Endodermal cell (in vitro differentiated cells): ENCODE results near the gene NECTIN2. TPM values are rescaled to one million over a fixed set of nuclear protein-coding genes. Genes with fewer than 3 reads are reported as not detected.

Experiments
- DNase-seq: peaks from one replicate; pipeline ENCODE4 v3.0.0-alpha.2; 2017
- H3K27ac ChIP-seq: 2 replicates; pipeline ENCODE4 v1.5.1; 2013; ENCODE audit warnings: mild to moderate bottlenecking, low read depth, low read length, moderate library complexity
- H3K27me3 ChIP-seq: 2 replicates; pipeline ENCODE4 v1.6.1; 2013; ENCODE audit warnings: mild to moderate bottlenecking, low read length, moderate library complexity; ENCODE audit not compliant: insufficient read depth, control insufficient read depth, poor library complexity, severe bottlenecking
- H3K36me3 ChIP-seq: 2 replicates; pipeline ENCODE4 v1.7.0; 2013; ENCODE audit warnings: mild to moderate bottlenecking, low read length, moderate library complexity; ENCODE audit not compliant: control insufficient read depth, insufficient read depth
- H3K4me1 ChIP-seq: one replicate; pipeline ENCODE4 v1.7.0; 2013; ENCODE audit warnings: low read length; ENCODE audit not compliant: control insufficient read depth, insufficient read depth
- H3K4me3 ChIP-seq: 2 replicates; pipeline ENCODE4 v1.5.1; 2013; ENCODE audit warnings: mild to moderate bottlenecking, low read length, moderate library complexity
- H3K9ac ChIP-seq: 2 replicates; pipeline ENCODE4 v1.6.1; 2013; ENCODE audit warnings: mild to moderate bottlenecking, low read length, moderate library complexity; ENCODE audit not compliant: poor library complexity, severe bottlenecking; ENCODE audit errors: extremely low read depth
- H3K9me3 ChIP-seq: 2 replicates; pipeline ENCODE4 v1.6.1; 2013; ENCODE audit warnings: mild to moderate bottlenecking, low read length, moderate library complexity; ENCODE audit not compliant: control insufficient read depth
- H3K27ac Mint-ChIP-seq: 2 replicates; pipeline ENCODE4 v1.8.0; 2020; ENCODE audit warnings: mixed read lengths
- H3K27me3 Mint-ChIP-seq: 2 replicates; pipeline ENCODE4 v1.8.0; 2021; ENCODE audit warnings: mild to moderate bottlenecking, mixed read lengths; ENCODE audit not compliant: insufficient read depth
- H3K36me3 Mint-ChIP-seq: 2 replicates; pipeline ENCODE4 v1.8.0; 2020; ENCODE audit warnings: low read depth, mixed read lengths
- H3K4me1 Mint-ChIP-seq: 2 replicates; pipeline ENCODE4 v1.8.0; 2020; ENCODE audit warnings: mixed read lengths
- H3K4me3 Mint-ChIP-seq: 2 replicates; pipeline ENCODE4 v1.8.0; 2020; ENCODE audit warnings: mild to moderate bottlenecking, moderate library complexity, mixed read lengths
- H3K9me3 Mint-ChIP-seq: 2 replicates; pipeline ENCODE4 v1.8.0; 2020; ENCODE audit warnings: mild to moderate bottlenecking, mixed read lengths
- WGBS, 2 experiments: methylation state at CpG; one replicate each; pipeline versions ENCODE4 v1.1.5 to v1.1.7; 2013; ENCODE audit warnings: missing lambda C conversion rate in 2 of 2, mixed read lengths in 1 of 2; ENCODE audit not compliant: insufficient coverage in 1 of 2, insufficient read length in 1 of 2; 5-methylcytosine and 5-hydroxymethylcytosine counted together
- long read RNA-seq, 4 experiments: library from polyadenylated mRNA in 2 of 4; library from RNA in 1 of 4; library from capped mRNA in 1 of 4; stranded (forward) in 3 of 4; unstranded in 1 of 4; transcript quantifications; one replicate each; pipeline ENCODE4 v2.0.0, GENCODE V29; 2020 to 2021; ENCODE audit warnings: inconsistent platforms in 1 of 4
- polyA plus RNA-seq, 2 experiments: library from polyadenylated mRNA; stranded (reverse); fragments of 50-300 nt; gene quantifications; one replicate each; pipeline ENCODE4 v1.2.3, GENCODE V29; 2013
- total RNA-seq, 2 donors: library from RNA; stranded (reverse); fragmentation: NEBNext Ultra II Directional in 1 of 2; extraction: Animal tissue kit (Norgen Biotek cat#: 25700) in 1 of 2; gene quantifications; 2 replicates in 1 of 2; 3 replicates in 1 of 2; pipeline ENCODE4 v1.2.1, GENCODE V29; 2021
- TF ChIP-seq, protein P1 (sequence below): fragments of 200-600 bp; sonication (generic); conservative IDR thresholded peaks from 2 replicates; pipeline ENCODE4 v1.5.0; 2021; ENCODE audit warnings: antibody characterized with exemption, mild to moderate bottlenecking

The NECTIN2 gene
- 100 to 1,000 TPM; 248 to 260 TPM for total RNA-seq
- 120 TPM for polyA plus RNA-seq (2013, experiment 1 of 2)
- 121 TPM for polyA plus RNA-seq (2013, experiment 2 of 2)
- long read RNA-seq, experiment 1, transcript NECTIN2-202 (6 exons, 2,112 nt), result major isoform, 34 of 121 reads
- long read RNA-seq, experiment 1, transcript NECTIN2-201 (9 exons, 2,466 nt), result minor isoform, 24 of 121 reads
- long read RNA-seq, experiment 1, partial matches to known transcripts, result 51 of 121 reads
- long read RNA-seq, experiment 1, other reads (novel, unspliced or antisense), result 12 of 121 reads
- long read RNA-seq, experiment 2, transcript NECTIN2-202 (6 exons, 2,112 nt), result major isoform, 488 of 867 reads
- long read RNA-seq, experiment 2, transcript NECTIN2-201 (9 exons, 2,466 nt), result minor isoform, 306 of 867 reads
- long read RNA-seq, experiment 2, partial matches to known transcripts, result 34 of 867 reads
- long read RNA-seq, experiment 2, other reads (novel, unspliced or antisense), result 39 of 867 reads
- long read RNA-seq, experiment 3, transcript NECTIN2-202 (6 exons, 2,112 nt), result major isoform, 403 of 515 reads
- long read RNA-seq, experiment 3, transcript NECTIN2-201 (9 exons, 2,466 nt), result minor isoform, 76 of 515 reads
- long read RNA-seq, experiment 3, partial matches to known transcripts, result 13 of 515 reads
- long read RNA-seq, experiment 3, other reads (novel, unspliced or antisense), result 23 of 515 reads
- long read RNA-seq, experiment 4, partial matches to known transcripts, result 26 of 27 reads
- long read RNA-seq, experiment 4, other reads (novel, unspliced or antisense), result 0 of 27 reads

DNA sequence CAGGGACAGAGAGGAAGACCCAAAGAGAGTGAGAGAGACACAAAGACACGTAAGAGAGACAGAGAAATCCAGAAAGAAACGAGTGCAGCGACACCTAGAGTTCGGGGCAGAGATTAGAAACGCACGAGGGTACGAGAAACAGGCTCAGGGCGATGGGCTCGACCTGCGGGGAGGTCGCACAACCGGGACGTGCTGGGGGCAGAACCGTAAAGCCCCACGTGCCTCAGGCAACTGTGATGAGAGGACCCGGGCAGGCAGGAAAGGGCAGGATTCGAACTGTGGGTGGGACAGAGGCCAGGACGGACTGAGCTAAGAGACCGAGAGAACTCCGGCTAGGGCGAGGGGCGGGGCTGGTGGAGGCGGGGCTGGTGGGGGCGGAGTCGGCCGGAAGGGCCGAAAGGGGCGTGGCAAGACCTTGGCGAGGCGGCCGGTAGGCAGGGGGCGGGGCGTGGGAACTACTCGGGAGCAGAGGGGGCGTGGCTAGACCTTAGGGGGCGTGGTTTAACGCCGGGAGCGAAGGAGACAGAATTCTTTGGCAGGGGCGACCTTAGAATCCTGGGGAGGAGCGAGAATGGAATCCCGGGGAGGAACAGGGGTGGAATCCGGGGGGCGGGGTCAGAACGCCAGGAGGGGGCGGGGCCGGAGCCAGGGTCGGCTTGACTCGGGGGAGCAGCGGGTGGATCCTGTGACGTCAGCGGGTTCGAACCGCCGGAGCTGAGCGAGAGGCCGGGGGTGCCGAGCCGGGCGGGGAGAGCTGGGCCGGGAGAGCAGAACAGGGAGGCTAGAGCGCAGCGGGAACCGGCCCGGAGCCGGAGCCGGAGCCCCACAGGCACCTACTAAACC, at the start of gene NECTIN2:
NECTIN2 (plus strand) TSS at position 686 of the 843 bp plus-strand sequence. CDS start 229 bp downstream, outside the sequence.
- no peaks in the 10 kb centered on the region for H3K9me3 Mint-ChIP-seq
- peak within 1 kb of the TSS; percentile 100 for H3K27ac Mint-ChIP-seq
- peaks cover 20% of the 10 kb centered on the region for H3K4me1 Mint-ChIP-seq
- no peaks in the 10 kb centered on the region for H3K27me3 ChIP-seq
- peak within 1 kb of the TSS; percentile 99 for H3K4me3 Mint-ChIP-seq
- no peaks in the 10 kb centered on the region for H3K27me3 Mint-ChIP-seq
- peak within 1 kb of the TSS; percentile 100 for H3K9ac ChIP-seq
- H3K36me3 ChIP-seq, result peaks cover 17% of the 10 kb centered on the region
- no peaks in the 10 kb centered on the region for H3K9me3 ChIP-seq
- H3K4me1 ChIP-seq, result peaks cover 7% of the 10 kb centered on the region
- TF ChIP-seq, protein P1, sequence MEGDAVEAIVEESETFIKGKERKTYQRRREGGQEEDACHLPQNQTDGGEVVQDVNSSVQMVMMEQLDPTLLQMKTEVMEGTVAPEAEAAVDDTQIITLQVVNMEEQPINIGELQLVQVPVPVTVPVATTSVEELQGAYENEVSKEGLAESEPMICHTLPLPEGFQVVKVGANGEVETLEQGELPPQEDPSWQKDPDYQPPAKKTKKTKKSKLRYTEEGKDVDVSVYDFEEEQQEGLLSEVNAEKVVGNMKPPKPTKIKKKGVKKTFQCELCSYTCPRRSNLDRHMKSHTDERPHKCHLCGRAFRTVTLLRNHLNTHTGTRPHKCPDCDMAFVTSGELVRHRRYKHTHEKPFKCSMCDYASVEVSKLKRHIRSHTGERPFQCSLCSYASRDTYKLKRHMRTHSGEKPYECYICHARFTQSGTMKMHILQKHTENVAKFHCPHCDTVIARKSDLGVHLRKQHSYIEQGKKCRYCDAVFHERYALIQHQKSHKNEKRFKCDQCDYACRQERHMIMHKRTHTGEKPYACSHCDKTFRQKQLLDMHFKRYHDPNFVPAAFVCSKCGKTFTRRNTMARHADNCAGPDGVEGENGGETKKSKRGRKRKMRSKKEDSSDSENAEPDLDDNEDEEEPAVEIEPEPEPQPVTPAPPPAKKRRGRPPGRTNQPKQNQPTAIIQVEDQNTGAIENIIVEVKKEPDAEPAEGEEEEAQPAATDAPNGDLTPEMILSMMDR, result peak; percentile 83
- WGBS, 2 experiments, result 0% methylated on average over 41 to 67 of the region's 67 CpGs
- peaks cover 13% of the 10 kb centered on the region for H3K36me3 Mint-ChIP-seq
- DNase-seq, result peak; percentile 100
- peak within 1 kb of the TSS; percentile 100 for H3K4me3 ChIP-seq
- H3K27ac ChIP-seq, result peak within 1 kb of the TSS; percentile 96

DNA sequence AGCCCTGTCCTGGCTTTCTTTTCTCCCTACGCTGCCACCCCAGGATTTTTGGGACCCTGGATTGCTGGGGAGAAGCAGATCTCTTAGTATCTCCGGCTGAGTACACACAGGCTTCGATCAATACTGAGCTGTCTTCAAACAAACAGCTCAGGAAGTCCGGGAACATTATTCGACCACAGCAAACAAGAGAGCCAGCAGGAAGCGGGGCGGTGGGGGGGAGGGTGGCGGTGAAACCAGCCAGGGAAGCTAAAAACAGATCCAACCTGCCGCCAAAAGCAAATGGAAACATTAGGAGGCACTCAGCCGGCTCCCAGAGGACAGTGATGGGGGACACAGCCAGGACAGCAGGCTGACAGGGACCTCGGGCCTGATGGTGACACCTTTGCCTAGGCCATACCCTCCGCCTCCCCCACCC, 49.4 kb upstream of the NECTIN2 start:
- peak; percentile 85 for DNase-seq
- H3K9ac ChIP-seq, result no peak overlapping the region
- Mint-ChIP-seq H3K4me3 (peak overlapping the region; percentile 32), H3K27me3 (no peaks in the 10 kb centered on the region), H3K4me1 (peaks cover 25% of the 10 kb centered on the region), H3K27ac (peak overlapping the region; percentile 93), H3K9me3 (peaks cover 1% of the 10 kb centered on the region), H3K36me3 (peaks cover 18% of the 10 kb centered on the region)
- no peak overlapping the region for H3K4me3 ChIP-seq
- H3K4me1 ChIP-seq, result no peaks in the 10 kb centered on the region
- 36 to 38% methylated on average over 8 to 12 of the region's 12 CpGs for WGBS, 2 experiments
- H3K9me3 ChIP-seq, result no peaks in the 10 kb centered on the region
- peak overlapping the region; percentile 9 for H3K27ac ChIP-seq
- TF ChIP-seq, protein P1, result no peak
- H3K27me3 ChIP-seq, result no peaks in the 10 kb centered on the region
- H3K36me3 ChIP-seq, result no peaks in the 10 kb centered on the region
